ENCODE data around the gene NOL9.
"Not testable (repeated sequence)": the region's sequence is repeated elsewhere in the genome, so short reads cannot be mapped to it uniquely, and the experiment has no call there.

NOL9 gene

GRCh38 chr1:6570987-6571386 is 16.7 kb upstream of the NOL9 start:
- no peak for DNase-seq

GRCh38 chr1:6570100-6570499 is 15.8 kb upstream of the NOL9 start:
- DNase-seq = no peak

GRCh38 chr1:6569033-6569432 is 14.7 kb upstream of the NOL9 start:
- DNase-seq = no peak

GRCh38 chr1:6560267-6560666 is 6.0 kb upstream of the NOL9 start:
- no peak for DNase-seq

- not testable (repeated sequence) for DNase-seq
Measured at GRCh38 chr1:6559161-6559560, 4.8 kb upstream of the NOL9 start.

GRCh38 chr1:6557597-6557996 is 3.3 kb upstream of the NOL9 start:
- no peak for DNase-seq

GRCh38 chr1:6554907-6555778 is 830 bp upstream of the NOL9 start, which contains the start of gene TAS1R1:
TSS of gene TAS1R1 (plus strand) at chr1:6555307. CDS start at chr1:6555374, 67 bp downstream.
- DNase-seq = no peak

GRCh38 chr1:6547301-6547700 is 7.0 kb downstream of the NOL9 start:
- DNase-seq = no peak

- DNase-seq = peak in 2 of 3 donors; percentile 2 to 4
Measured at GRCh38 chr1:6546326-6546725, 8.0 kb downstream of the NOL9 start.

GRCh38 chr1:6545276-6546112 is 8.8 kb downstream of the NOL9 start:
- DNase-seq = no peak

GRCh38 chr1:6544831-6545230 is 9.5 kb downstream of the NOL9 start:
- DNase-seq = no peak

GRCh38 chr1:6538956-6539355 is 15.4 kb downstream of the NOL9 start:
- DNase-seq = no peak

GRCh38 chr1:6536291-6536690 is 18.0 kb downstream of the NOL9 start:
- DNase-seq = no peak

- peak in 2 of 3 donors; percentile 12 to 22 for DNase-seq
Measured at GRCh38 chr1:6535214-6535613, 19.1 kb downstream of the NOL9 start.

- DNase-seq = no peak
Measured at GRCh38 chr1:6534248-6534822, 20.0 kb downstream of the NOL9 start.

- DNase-seq = no peak
Measured at GRCh38 chr1:6531996-6532395, 22.3 kb downstream of the NOL9 start.

GRCh38 chr1:6530504-6531160 is 23.7 kb downstream of the NOL9 start:
- no peak for DNase-seq

GRCh38 chr1:6528492-6528891 is 25.8 kb downstream of the NOL9 start:
- no peak for DNase-seq

GRCh38 chr1:6526316-6526715 is 28.0 kb downstream of the NOL9 start:
- DNase-seq = no peak

GRCh38 chr1:6523566-6523965 is 30.7 kb downstream of the NOL9 start:
- DNase-seq = peak; percentile 55 to 73 (median 70)

- DNase-seq = no peak
Measured at GRCh38 chr1:6521536-6521935, 32.8 kb downstream of the NOL9 start.

- DNase-seq = no peak
Measured at GRCh38 chr1:6519935-6520671, 34.2 kb downstream of the NOL9 start.
